ENCODE data around the gene MBD5. TPM values are rescaled to one million over a fixed set of nuclear protein-coding genes. Genes with fewer than 3 reads are reported as not detected.

MBD5 gene
- total RNA-seq, 1 donor from 2014 or later, result 42.1 TPM

DNA sequence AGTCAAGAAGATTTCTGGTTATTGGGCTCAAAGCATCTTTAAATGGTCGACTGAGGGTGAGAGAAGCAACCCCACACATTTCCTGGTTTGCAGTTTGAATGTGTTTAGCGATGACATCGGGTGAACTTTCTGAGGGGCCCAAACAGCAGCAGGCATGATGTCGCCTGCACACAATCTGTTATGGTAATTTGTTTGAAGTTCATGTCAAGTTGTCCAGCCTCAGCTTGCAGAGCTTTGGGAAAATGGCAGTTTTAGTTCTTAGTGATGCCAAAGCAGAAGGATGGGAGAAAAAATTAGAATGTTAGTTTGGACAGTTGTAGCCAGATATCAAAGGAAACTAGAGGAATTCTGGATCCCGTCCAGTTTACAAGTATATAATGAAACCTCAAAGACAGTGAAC lies 284.6 kb downstream of the MBD5 start:
- ATAC-seq, result no peak
- no peaks in the 10 kb centered on the region for H3K4me1 ChIP-seq
- TF ChIP-seq, protein P1, sequence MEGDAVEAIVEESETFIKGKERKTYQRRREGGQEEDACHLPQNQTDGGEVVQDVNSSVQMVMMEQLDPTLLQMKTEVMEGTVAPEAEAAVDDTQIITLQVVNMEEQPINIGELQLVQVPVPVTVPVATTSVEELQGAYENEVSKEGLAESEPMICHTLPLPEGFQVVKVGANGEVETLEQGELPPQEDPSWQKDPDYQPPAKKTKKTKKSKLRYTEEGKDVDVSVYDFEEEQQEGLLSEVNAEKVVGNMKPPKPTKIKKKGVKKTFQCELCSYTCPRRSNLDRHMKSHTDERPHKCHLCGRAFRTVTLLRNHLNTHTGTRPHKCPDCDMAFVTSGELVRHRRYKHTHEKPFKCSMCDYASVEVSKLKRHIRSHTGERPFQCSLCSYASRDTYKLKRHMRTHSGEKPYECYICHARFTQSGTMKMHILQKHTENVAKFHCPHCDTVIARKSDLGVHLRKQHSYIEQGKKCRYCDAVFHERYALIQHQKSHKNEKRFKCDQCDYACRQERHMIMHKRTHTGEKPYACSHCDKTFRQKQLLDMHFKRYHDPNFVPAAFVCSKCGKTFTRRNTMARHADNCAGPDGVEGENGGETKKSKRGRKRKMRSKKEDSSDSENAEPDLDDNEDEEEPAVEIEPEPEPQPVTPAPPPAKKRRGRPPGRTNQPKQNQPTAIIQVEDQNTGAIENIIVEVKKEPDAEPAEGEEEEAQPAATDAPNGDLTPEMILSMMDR (IDR thresholded peaks at IDR 0.05), result no peak
- H3K4me3 ChIP-seq, result no peak overlapping the region
- no peaks in the 10 kb centered on the region for H3K27me3 ChIP-seq
- intact Hi-C loops (cut with DNase I), result no loop called here
- no peaks in the 10 kb centered on the region for H3K36me3 ChIP-seq
- DNase-seq, result no peak
- H3K9me3 ChIP-seq, result no peaks in the 10 kb centered on the region
- H3K27ac ChIP-seq, result no peak overlapping the region

DNA sequence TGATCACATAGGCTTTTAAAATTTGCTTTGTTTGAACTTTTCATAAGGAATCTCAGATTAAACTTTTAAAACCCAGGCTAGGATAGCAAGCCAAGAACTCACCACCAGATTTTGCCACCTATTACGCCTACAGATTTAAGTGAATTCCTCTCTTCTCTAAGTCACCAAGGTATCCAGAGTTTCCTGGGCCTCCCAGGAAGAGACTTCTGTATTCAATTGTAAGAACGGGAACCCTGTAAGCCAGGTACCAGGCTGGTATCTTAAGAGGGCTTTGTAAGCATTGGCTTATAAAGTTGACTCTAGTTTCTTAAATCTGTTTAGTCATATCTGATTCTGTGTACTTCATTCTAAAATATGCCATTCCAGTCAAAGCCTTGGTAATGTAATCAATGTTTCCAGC lies 285.1 kb downstream of the MBD5 start:
- Histone ChIP-seq H3K27ac (no peak overlapping the region), H3K9me3 (no peaks in the 10 kb centered on the region), H3K4me1 (no peaks in the 10 kb centered on the region), H3K4me3 (no peak overlapping the region), H3K36me3 (no peaks in the 10 kb centered on the region), H3K27me3 (no peaks in the 10 kb centered on the region)
- no peak for ATAC-seq
- no peak for DNase-seq
- TF ChIP-seq, protein P1 (IDR thresholded peaks at IDR 0.05), result no peak
- intact Hi-C loops (cut with DNase I), result no loop called here

DNA sequence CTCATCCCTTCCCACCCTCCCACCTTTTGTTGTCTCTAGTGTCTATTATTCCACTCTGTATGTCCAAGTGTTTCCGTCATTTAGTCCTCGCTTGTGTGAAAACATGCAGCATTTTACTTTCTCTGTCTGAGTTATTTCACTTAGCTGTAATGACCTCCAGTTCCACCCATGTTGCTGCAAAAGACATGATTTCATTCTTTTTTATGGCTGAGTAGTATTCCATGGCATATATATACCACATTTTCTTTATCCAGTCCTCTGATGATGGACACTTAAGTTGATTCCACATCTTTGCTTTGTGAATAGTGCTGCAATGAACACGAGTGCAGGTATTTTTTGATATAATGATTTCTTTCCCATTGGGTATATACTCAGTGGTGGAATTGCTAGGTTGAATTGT lies 296.7 kb downstream of the MBD5 start:
- H3K27me3 ChIP-seq, result no peaks in the 10 kb centered on the region
- TF ChIP-seq, protein P1 (IDR thresholded peaks at IDR 0.05), result no peak
- DNase-seq (no peak), ATAC-seq (no peak)
- no peak overlapping the region for H3K4me3 ChIP-seq
- intact Hi-C loops (cut with DNase I), result no loop called here
- H3K27ac ChIP-seq, result no peak overlapping the region
- H3K4me1 ChIP-seq, result no peaks in the 10 kb centered on the region
- no peaks in the 10 kb centered on the region for H3K9me3 ChIP-seq
- H3K36me3 ChIP-seq, result no peaks in the 10 kb centered on the region

DNA sequence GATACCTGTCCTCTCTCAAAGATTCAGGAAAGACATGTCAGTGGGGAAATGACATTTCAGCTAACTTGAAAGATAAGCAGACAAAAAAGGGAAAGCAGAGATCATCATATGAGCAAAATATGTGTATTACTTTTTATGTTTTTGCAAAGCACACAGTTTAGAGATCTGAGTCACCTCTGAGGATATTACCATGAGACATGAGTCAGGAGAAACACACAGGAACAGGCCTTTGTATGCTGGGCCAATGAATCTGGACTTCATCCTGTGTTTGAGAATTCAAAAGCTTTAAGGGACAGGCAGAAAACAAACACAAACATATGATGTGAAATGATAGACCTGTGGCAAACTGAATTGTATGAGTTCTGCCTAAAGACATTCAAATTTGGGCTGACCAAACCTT lies 317.6 kb downstream of the MBD5 start:
- no peak overlapping the region for H3K4me3 ChIP-seq
- H3K4me1 ChIP-seq, result no peaks in the 10 kb centered on the region
- H3K36me3 ChIP-seq, result peaks cover 6% of the 10 kb centered on the region
- H3K9me3 ChIP-seq, result peaks cover 4% of the 10 kb centered on the region
- DNase-seq (no peak), ATAC-seq (no peak)
- H3K27me3 ChIP-seq, result no peaks in the 10 kb centered on the region
- no peak overlapping the region for H3K27ac ChIP-seq
- TF ChIP-seq, protein P1 (IDR thresholded peaks at IDR 0.05), result no peak
- intact Hi-C loops (cut with DNase I), result no loop called here

DNA sequence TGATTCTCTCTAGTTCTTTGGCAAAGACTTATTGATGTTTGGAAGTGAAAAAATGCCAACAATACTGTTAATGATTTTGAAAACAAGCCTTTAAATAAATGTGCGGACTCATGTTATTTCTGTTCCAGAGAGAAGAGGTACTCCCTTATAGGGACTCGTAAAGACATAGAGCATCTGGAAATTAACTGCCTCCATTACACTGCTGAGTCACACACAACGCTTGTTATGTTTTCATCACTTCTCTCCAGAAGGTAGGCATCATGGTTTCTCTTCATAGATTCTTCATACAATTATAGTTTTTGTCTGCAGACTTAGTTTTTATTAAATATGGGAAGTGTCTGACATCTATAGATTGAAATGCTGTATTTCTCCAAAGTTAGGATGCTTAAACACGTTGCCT lies 321.2 kb downstream of the MBD5 start:
- DNase-seq, result no peak
- no peak for ATAC-seq
- intact Hi-C loops (cut with DNase I), result no loop called here

More for the DNA sequence above, 321.2 kb downstream of the MBD5 start:
- H3K4me3 ChIP-seq, result no peak overlapping the region
- H3K36me3 ChIP-seq, result no peaks in the 10 kb centered on the region
- H3K27me3 ChIP-seq, result no peaks in the 10 kb centered on the region
- H3K9me3 ChIP-seq, result peaks cover 4% of the 10 kb centered on the region
- no peak overlapping the region for H3K27ac ChIP-seq
- TF ChIP-seq, protein P1 (IDR thresholded peaks at IDR 0.05), result no peak
- no peaks in the 10 kb centered on the region for H3K4me1 ChIP-seq

Data from upper lobe of right lung (tissue), 1 donor.